ENCODE results near the gene MTIF3.

GRCh38 chr13:27449081-27449603, 1.2 kb downstream of the MTIF3 start:
- TF ChIP-seq, protein P1, sequence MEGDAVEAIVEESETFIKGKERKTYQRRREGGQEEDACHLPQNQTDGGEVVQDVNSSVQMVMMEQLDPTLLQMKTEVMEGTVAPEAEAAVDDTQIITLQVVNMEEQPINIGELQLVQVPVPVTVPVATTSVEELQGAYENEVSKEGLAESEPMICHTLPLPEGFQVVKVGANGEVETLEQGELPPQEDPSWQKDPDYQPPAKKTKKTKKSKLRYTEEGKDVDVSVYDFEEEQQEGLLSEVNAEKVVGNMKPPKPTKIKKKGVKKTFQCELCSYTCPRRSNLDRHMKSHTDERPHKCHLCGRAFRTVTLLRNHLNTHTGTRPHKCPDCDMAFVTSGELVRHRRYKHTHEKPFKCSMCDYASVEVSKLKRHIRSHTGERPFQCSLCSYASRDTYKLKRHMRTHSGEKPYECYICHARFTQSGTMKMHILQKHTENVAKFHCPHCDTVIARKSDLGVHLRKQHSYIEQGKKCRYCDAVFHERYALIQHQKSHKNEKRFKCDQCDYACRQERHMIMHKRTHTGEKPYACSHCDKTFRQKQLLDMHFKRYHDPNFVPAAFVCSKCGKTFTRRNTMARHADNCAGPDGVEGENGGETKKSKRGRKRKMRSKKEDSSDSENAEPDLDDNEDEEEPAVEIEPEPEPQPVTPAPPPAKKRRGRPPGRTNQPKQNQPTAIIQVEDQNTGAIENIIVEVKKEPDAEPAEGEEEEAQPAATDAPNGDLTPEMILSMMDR (IDR thresholded peaks at IDR 0.05) = no peak
- no peak for TF ChIP-seq POLR2A (IDR thresholded peaks at IDR 0.05)

All from body of pancreas (tissue), 4 donors.